Measurements from ENCODE around the gene CMSS1. TPM values are rescaled to one million over a fixed set of nuclear protein-coding genes. Genes with fewer than 3 reads are reported as not detected.

The CMSS1 gene
- total RNA-seq, 6 experiments from 2014 or later, result 10.1 to 14.6 (median 11.6) TPM

GRCh38 chr3:99920481-99921376, 103.1 kb downstream of the CMSS1 start:
- intact Hi-C loops (cut with DNase I), result no loop called here
- 19% methylated on average over 10 of the region's 10 CpGs for WGBS (ENCODE audit: insufficient coverage, low coverage, low lambda C conversion rate, missing lambda C conversion rate)

GRCh38 chr3:99921377-99921695, 103.7 kb downstream of the CMSS1 start:
- H3K4me1 ChIP-seq, result peaks cover 0 to 19% (median 3%) of the 10 kb centered on the region in 4 donors
- ATAC-seq (no peak), DNase-seq (no peak)
- no peaks in the 10 kb centered on the region for H3K9me3 ChIP-seq
- H3K4me3 ChIP-seq, result no peak overlapping the region
- 80% methylated on average over 1 of the region's 1 CpG for WGBS (ENCODE audit: insufficient coverage, low coverage, low lambda C conversion rate, missing lambda C conversion rate)
- TF ChIP-seq POLR2A (IDR thresholded peaks at IDR 0.05), result no peak
- no peak for TF ChIP-seq CTCF (IDR thresholded peaks at IDR 0.05)
- H3K27me3 ChIP-seq, result no peaks in the 10 kb centered on the region
- H3K27ac ChIP-seq, result peak overlapping the region; percentile 56 to 82 (median 78)
- no peaks in the 10 kb centered on the region for H3K36me3 ChIP-seq
- intact Hi-C loops (cut with DNase I), result no loop called here

More at GRCh38 chr3:99920481-99921376, 103.1 kb downstream of the CMSS1 start:
- TF ChIP-seq CTCF (IDR thresholded peaks at IDR 0.05), result no peak
- no peak for TF ChIP-seq POLR2A (IDR thresholded peaks at IDR 0.05)
- ATAC-seq, result peak; percentile 92 to 96 (median 94)
- peaks cover 0 to 19% (median 3%) of the 10 kb centered on the region in 4 donors for H3K4me1 ChIP-seq
- no peaks in the 10 kb centered on the region for H3K36me3 ChIP-seq
- H3K27me3 ChIP-seq, result no peaks in the 10 kb centered on the region
- DNase-seq, result peak; percentile 82 to 90 (median 86)
- no peak overlapping the region for H3K4me3 ChIP-seq
- peak overlapping the region; percentile 56 to 82 (median 78) for H3K27ac ChIP-seq
- H3K9me3 ChIP-seq, result no peaks in the 10 kb centered on the region

GRCh38 chr3:99921986-99922385, 104.3 kb downstream of the CMSS1 start:
- H3K27ac ChIP-seq, result no peak overlapping the region
- DNase-seq, result no peak
- intact Hi-C loops (cut with DNase I), result no loop called here

GRCh38 chr3:99923873-99924272, 106.2 kb downstream of the CMSS1 start:
- H3K36me3 ChIP-seq, result no peaks in the 10 kb centered on the region
- H3K27me3 ChIP-seq, result no peaks in the 10 kb centered on the region
- no peak overlapping the region for H3K27ac ChIP-seq
- ATAC-seq (no peak), DNase-seq (no peak)
- peaks cover 0 to 19% (median 3%) of the 10 kb centered on the region in 4 donors for H3K4me1 ChIP-seq
- no peak for TF ChIP-seq CTCF (IDR thresholded peaks at IDR 0.05)
- TF ChIP-seq POLR2A (IDR thresholded peaks at IDR 0.05), result no peak
- H3K9me3 ChIP-seq, result no peaks in the 10 kb centered on the region
- no peak overlapping the region for H3K4me3 ChIP-seq
- intact Hi-C loops (cut with DNase I), result no loop called here

More at GRCh38 chr3:99921986-99922385, 104.3 kb downstream of the CMSS1 start:
- peaks cover 0 to 19% (median 3%) of the 10 kb centered on the region in 4 donors for H3K4me1 ChIP-seq
- H3K27me3 ChIP-seq, result no peaks in the 10 kb centered on the region
- no peaks in the 10 kb centered on the region for H3K9me3 ChIP-seq
- TF ChIP-seq CTCF (IDR thresholded peaks at IDR 0.05) (no peak), POLR2A (IDR thresholded peaks at IDR 0.05) (no peak)
- 90% methylated on average over 1 of the region's 1 CpG for WGBS (ENCODE audit: insufficient coverage, low coverage, low lambda C conversion rate, missing lambda C conversion rate)
- no peak for ATAC-seq
- no peak overlapping the region for H3K4me3 ChIP-seq
- H3K36me3 ChIP-seq, result no peaks in the 10 kb centered on the region

Measured in right lobe of liver (tissue), 6 donors.